GM10847 (cell line): ENCODE results near the gene CCDC102A.
A peak's percentile ranks its signal among the peaks of the same experiment; 100 is the strongest.

Experiments
- POLR2A ChIP-seq: IDR thresholded peaks from 2 replicates; pipeline ENCODE4 v1.6.1; 2011; ENCODE audit not compliant: insufficient read length; ENCODE audit errors: extremely low read depth

CCDC102A gene

DNA sequence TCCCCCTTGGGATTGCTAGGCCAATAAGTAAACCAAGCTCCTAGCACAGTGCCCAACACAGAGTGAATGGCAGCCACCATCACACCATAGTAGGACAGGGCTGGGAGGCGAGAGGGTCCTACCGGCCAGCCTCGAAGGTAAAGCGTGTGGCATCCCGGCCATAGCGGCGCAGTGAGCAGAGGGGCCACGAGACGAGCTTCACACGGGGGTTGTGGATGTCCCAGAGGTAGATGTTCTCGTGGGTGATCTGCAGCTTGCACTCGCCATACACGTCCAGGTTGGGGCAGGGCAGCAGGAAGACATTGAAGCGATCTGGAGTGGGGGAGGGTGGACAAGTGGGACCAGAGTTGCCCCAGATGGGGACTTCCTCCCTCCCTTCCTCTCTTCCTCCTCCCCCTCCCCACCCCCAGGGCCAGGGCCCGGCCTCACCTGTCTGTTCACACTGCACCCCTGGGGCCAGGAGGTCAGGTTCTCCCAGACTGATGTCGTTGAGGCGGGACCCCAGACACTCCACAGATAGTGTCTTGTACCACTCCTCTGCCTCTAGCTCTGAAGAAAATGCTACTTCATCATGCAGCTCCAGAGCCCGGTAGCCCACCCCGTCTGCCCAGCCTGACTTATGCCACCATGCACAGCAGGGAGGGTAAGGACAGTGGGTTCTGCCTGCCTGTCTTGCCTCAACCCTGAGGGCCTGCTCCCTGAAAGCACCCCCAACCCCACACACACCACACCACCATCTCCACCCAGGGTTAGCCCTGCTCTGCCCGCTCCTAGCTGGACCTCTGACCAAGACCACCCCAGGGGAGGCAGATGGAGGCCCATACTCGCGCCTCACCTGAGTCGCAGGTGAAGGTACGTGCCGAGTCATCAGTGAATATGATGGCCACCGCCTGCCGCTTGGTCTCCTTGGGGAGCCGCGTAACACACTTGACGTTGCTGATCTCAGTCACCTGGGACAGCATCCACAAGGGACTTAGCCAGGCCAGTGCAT, 61.4 kb downstream of the CCDC102A start:
- TF ChIP-seq POLR2A: no peak

DNA sequence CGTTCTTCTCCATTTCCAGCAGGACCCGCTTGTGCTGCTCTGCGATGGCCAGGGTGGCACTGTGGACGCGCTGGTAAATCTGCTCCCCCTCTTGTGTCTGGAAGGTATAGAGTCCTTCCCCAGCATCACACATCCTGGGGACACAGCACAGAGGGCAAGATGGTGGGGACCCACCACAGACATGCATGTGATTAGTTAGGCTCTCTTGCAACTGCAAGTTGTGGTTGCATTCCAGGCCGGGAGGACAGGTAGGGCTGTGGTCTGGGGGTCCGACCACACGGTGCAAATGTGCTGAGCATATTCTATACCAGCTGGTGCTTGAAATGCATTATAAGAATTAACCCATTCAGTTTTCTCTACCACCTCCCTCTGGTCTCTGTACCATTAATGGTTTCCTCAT, 62.5 kb downstream of the CCDC102A start:
- TF ChIP-seq POLR2A: no peak

DNA sequence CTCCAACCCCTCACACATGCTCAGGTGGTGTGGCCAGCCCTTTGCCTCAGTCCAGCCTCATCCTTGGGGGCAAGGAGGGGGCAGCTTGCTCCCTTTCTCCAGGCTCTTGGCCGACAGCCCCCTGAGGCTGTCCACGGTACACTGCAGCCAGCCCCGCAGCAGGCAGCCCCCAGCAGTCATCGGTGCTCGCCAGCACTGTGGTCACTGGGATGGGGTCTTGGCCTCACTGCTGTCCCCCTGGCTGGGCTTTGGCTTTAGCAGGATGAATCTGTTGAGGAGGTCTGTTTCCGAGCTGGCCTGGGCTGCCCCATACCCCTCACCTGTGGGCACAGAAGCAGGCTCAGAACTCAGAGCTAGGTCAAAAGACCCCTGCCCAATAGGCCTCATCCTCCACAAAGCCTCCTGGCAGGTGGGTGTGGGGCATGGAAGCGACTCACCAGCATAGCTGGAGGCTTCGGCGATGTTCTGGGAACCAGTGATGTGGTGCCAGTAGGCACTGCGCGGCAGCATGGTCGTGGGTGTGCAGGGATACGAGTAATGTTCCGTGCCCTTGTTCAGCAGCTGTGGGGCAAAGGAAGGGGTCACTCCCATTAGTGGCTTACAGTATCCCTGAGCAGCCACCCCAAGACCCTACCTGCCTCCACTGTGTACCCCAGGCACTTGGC, 63.1 kb downstream of the CCDC102A start:
- no peak for TF ChIP-seq POLR2A

DNA sequence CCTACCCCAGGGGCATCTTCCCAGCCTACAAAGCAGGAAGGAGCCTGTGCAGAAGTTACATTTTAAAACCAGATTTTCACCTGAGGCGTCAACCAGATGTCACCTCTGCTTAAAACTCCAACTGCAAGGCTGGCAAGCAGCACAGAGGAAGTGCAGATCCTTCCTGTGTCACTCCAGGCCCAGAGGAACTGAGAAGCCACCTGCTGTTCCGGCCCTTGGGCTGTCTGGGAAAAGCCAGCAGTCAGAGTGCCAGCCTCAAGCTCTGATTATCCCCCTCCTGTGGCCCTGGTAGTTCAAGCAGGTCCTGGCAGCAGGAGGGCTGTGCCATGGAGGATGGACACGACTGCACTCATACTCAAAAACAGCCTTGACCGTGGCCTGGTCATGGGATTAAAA, 63.7 kb downstream of the CCDC102A start:
- TF ChIP-seq POLR2A: no peak

DNA sequence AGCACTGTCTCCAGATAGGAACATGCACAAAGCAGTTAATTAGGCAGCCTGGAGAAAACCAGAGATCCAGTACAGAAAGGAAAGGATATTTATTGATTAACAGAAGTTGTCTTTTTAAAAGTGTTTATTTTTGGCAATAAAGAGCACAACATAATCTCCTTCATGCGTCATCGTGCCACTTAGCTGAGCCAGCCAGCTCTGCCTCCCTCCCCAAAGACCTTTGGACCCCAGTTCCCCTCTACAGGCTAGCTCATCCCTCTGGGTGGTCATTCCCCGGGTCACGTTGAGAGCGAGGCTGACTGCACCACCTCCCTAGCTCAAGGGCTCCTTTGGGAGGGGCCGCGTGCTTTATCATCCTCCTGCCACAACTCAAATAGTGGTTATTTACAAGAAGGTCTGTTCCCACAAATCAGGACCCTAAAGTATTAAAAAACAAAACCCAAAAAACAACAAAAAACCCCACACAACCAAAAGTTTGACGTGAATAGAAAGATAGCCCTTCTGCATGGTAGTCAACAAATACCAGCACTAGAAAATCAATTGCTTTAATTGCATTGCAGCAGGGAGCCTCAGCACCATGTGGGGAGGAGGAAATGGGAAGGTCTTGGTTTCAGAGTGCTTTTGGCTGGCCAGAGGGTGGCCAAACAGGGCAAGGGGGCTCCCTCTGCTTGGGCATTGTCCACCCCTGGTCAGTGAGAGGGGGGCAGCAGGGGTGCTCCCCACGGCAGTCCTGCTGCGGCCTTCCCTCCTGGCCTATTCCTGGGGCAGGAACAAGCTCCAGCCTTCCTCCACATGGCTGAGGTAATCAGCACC, 64.3 kb downstream of the CCDC102A start:
- TF ChIP-seq POLR2A: no peak

DNA sequence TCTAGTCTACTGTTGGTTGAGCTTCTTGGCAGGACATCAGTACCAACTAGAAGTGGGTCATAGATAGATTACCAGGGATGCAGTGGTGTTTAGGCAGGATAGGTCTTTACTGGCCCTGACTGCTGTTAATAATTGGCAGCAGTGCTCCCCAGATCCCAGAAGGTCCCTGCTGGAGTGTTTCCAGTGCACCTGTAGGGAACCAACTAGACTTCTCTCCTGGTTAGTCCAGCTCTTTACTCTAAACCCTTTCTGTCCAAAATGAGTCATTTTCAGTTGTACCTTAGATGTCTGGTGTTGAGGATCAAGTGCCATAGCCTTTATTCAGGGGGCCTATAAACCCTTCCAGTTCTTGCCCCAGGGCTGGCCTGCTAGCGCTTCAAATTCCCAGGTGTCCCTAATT, 65.2 kb downstream of the CCDC102A start:
- no peak for TF ChIP-seq POLR2A

DNA sequence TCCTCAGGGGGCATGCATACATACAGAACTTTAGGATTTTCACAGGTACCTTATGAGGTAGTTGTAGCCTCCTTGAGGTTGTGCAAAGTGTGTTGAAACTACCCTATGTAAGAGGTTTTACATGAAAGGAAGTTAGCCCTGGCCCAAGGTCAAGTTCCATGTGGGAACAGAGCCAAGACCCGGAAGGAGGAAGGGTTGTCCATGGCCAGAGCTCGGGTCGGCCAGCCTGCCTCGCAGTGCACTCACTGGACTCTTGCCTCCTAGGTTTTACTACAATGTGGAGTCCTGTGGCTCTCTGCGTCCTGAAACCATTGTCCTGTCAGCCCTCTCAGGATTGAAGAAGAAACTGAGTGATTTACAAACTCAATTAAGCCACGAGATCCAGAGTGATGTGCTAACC, 65.7 kb downstream of the CCDC102A start:
- TF ChIP-seq POLR2A: no peak

DNA sequence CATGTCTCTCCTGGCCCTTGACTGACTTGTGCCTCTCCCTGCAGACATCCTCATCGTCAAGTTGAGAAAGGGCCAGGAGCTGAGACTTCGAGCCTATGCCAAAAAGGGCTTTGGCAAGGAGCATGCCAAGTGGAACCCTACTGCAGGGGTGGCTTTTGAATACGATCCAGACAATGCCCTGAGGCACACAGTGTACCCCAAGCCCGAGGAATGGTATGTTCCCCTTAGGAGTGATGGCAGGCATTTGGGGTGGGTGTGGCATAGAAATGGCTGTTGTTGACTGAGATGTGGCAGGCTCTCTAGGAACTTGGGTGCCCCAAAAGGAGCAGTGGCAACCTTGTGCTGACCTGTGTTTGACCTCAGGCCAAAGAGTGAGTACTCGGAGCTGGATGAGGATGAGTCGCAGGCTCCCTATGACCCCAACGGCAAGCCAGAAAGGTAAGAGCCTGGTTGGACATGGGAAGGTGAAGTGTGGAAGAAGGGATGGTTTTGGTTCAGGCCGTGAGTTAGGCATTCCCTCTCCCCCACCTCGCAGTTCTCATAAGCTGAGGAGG, 66.4 kb downstream of the CCDC102A start:
- TF ChIP-seq POLR2A: no peak

DNA sequence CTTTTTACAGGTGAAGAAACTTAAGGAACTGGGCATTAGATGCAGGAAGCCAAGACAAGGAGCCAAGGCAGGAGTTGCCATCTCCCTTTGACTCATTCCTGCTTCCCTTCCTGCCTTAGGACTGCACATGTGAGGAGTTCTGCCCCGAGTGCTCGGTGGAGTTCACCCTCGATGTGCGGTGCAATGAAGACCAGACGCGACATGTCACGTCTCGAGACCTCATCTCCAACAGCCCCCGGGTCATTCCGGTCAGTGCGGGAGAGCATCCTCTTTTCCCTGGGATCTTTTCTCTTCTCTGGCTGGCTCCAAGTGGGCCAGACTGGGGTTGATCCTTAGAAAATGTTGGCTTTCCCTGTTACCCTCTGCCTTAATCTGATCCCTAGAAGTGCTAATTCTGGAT, 67.3 kb downstream of the CCDC102A start:
- no peak for TF ChIP-seq POLR2A

- TF ChIP-seq POLR2A: no peak
Observed at GRCh38 chr16:57468346-57468745, 68.0 kb downstream of the CCDC102A start.

DNA sequence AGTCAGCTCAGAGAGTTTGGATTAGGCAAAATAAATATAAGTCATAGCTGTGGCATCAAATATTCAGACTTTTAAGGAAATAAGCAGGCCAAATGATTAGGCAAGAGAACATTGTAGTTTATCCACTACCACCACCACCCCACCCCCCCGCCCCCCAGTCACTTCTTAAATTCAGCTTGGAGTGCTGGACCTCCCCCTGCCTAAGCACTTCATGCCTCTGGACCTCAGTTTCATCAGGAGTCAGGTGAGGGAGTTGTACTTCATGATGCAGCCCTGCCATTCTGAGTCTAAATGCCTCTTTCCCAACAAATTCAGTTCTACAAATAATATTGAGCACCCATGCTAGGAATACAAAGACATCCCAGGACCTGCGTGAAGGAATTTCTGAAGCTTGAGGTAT, 71.8 kb downstream of the CCDC102A start:
- TF ChIP-seq POLR2A: no peak

DNA sequence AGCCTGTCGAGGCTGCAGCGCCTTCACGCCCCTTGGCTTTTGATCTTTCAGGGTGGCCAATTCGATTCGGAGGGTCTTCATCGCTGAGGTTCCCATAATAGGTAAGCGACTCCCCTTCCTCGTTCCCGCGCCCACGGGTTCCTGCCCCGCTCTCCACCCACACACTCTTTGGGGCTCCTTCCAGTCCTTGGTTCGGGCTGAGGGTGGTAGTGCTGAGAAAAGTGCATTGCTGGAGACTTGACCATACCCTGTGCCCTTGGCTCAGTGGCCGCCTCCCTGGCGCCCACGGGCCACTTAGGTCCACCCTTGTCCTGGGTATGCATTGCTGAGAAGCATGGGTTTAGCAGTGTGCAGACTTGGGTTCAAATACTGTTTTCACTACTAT, 73.4 kb downstream of the CCDC102A start:
- TF ChIP-seq POLR2A: no peak

DNA sequence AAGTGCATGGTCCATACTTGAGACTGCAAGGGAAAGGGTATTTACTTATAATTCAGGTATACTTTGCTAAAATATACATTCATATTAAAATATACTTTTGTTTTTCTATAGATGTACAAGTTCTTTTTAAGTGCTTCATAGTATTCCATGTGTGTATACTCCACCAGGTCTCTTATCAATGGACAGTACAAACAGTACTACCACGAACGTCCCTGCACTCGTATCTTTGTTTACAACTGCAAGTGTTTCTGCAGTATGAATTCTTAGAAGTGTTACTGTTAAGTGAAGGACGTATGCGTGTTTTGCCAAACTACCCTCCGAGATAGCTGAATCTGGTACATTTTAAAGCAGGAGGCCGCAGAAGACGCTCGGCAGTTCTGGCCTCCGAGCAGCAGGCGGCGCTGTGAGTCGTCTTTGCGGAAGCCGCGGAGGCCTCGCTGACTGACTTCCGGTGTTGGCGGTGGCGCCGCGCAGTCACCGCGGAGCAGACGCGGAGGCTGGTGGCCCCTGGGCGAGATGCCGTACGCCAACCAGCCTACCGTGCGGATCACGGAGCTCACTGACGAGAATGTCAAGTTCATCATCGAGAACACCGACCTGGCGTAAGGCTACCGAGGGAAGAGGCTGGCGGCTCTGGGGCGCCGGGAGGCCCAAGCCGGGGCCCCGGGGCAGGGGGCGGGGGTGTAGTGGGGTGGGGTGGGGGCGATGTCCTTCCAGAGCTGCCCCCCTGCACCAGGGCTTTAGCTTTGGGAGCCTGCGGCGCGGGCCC, 74.0 kb downstream of the CCDC102A start, which contains the start of gene POLR2C:
POLR2C (plus strand) TSS at position 471 of the 769 bp plus-strand sequence; CDS start at position 517, 46 bp downstream.
- peak; percentile 98 for TF ChIP-seq POLR2A
